B cell (primary cell): ENCODE results near the gene EPHB3. TPM values are rescaled to one million over a fixed set of nuclear protein-coding genes. Genes with fewer than 3 reads are reported as not detected.

ENCODE experiments used
- ATAC-seq: fragments of 200-7000 bp; cut with Tn5 transposase; one replicate; pipeline ENCODE4 v1.10.0; 2021; ENCODE audit warnings: low read depth, mild to moderate bottlenecking, moderate number of reproducible peaks, moderate library complexity
- CTCF ChIA-PET: fragments of 350-600 bp; sonication (Branson Sonifier 250); formaldehyde crosslinking; loops from one replicate; lab custom pipeline; 2021; ENCODE audit warnings: antibody characterized with exemption, inconsistent platforms; lab: Charles Lee
- POLR2A ChIA-PET: fragments of 350-600 bp; sonication (Branson Sonifier 250); formaldehyde crosslinking; loops from one replicate; lab custom pipeline; 2021; ENCODE audit warnings: antibody characterized with exemption; lab: Charles Lee
- DNase-seq: peaks from one replicate; pipeline ENCODE4 v3.0.0; 2013
- H2AFZ ChIP-seq: 2 replicates; pipeline ENCODE4 v1.6.1; 2012; ENCODE audit warnings: mild to moderate bottlenecking, low read depth, low read length; ENCODE audit not compliant: insufficient read depth, poor library complexity, severe bottlenecking
- H3K27ac ChIP-seq, 2 donors: 1 replicate in 1 of 2; 2 replicates in 1 of 2; pipeline ENCODE4 v1.5.1; 2012 to 2013; ENCODE audit warnings: low read length in 2 of 2, mild to moderate bottlenecking in 2 of 2, moderate library complexity in 1 of 2
- H3K27me3 ChIP-seq, 4 experiments: fragments of 200-600 bp in 1 of 4; sonication (generic) in 1 of 4; replicated peaks in 1 of 4; 1 replicate in 2 of 4; 2 replicates in 2 of 4; pipeline versions ENCODE4 v1.6.1 to v1.7.0; 2013 to 2016; ENCODE audit warnings: low read length in 3 of 4, mild to moderate bottlenecking in 2 of 4, mixed read lengths in 1 of 4, moderate library complexity in 1 of 4; ENCODE audit not compliant: insufficient read depth in 4 of 4, control insufficient read depth in 3 of 4; ENCODE audit errors: control extremely low read depth in 1 of 4
- H3K36me3 ChIP-seq, 2 experiments: replicated peaks in 1 of 2; 1 replicate in 1 of 2; 2 replicates in 1 of 2; pipeline versions ENCODE4 v1.6.1 to v1.7.1; 2013; ENCODE audit warnings: low read length in 1 of 2; ENCODE audit not compliant: insufficient read depth in 2 of 2, control insufficient read depth in 1 of 2; ENCODE audit errors: control extremely low read depth in 1 of 2, extremely low read depth in 1 of 2
- H3K4me1 ChIP-seq, 2 donors: fragments of 200-600 bp in 1 of 2; sonication (generic) in 1 of 2; 1 replicate in 1 of 2; 2 replicates in 1 of 2; pipeline versions ENCODE4 v1.5.1 to v1.6.1; 2013 to 2017; ENCODE audit warnings: low read length in 2 of 2; ENCODE audit not compliant: control insufficient read depth in 2 of 2, insufficient read depth in 2 of 2
- H3K4me2 ChIP-seq: replicated peaks from 2 replicates; pipeline ENCODE3; 2012; ENCODE audit warnings: mild to moderate bottlenecking, low read depth, low read length; ENCODE audit not compliant: poor library complexity, severe bottlenecking
- H3K4me3 ChIP-seq, 5 experiments: fragments of 200-600 bp in 1 of 5; sonication (generic) in 1 of 5; 1 replicate in 3 of 5; 2 replicates in 2 of 5; pipeline versions ENCODE4 v1.5.1 to v1.7.0; 2011 to 2016; ENCODE audit warnings: low read length in 4 of 5, mild to moderate bottlenecking in 4 of 5, low read depth in 2 of 5, control low read depth in 1 of 5, moderate library complexity in 1 of 5; ENCODE audit not compliant: insufficient read depth in 1 of 5; ENCODE audit errors: control extremely low read depth in 1 of 5, extremely low read depth in 1 of 5
- H3K79me2 ChIP-seq: fragments of 200-600 bp; sonication (generic); one replicate; pipeline ENCODE4 v1.6.0; 2016; ENCODE audit warnings: low read length; ENCODE audit not compliant: control insufficient read depth, insufficient read depth
- H3K9ac ChIP-seq: fragments of 200-600 bp; sonication (generic); 2 replicates; pipeline ENCODE4 v1.6.1; 2017; ENCODE audit warnings: mild to moderate bottlenecking, low read length, moderate library complexity
- H3K9me3 ChIP-seq, 3 donors: one replicate each; pipeline versions ENCODE4 v1.6.1 to v1.7.1; 2013; ENCODE audit warnings: low read length in 2 of 3; ENCODE audit not compliant: control insufficient read depth in 2 of 3, insufficient read depth in 1 of 3; ENCODE audit errors: control extremely low read depth in 1 of 3
- H4K20me1 ChIP-seq: 2 replicates; pipeline ENCODE4 v1.6.0; 2012; ENCODE audit warnings: mild to moderate bottlenecking, low read length; ENCODE audit not compliant: insufficient read depth, control insufficient read depth, poor library complexity, severe bottlenecking
- H3K27ac Mint-ChIP-seq: one replicate; pipeline ENCODE4 v1.8.0; 2021; ENCODE audit warnings: mixed read lengths
- H3K27me3 Mint-ChIP-seq: one replicate; pipeline ENCODE4 v1.8.0; 2021; ENCODE audit warnings: mixed read lengths
- H3K4me1 Mint-ChIP-seq: one replicate; pipeline ENCODE4 v1.8.0; 2021; ENCODE audit warnings: mixed read lengths
- H3K4me3 Mint-ChIP-seq: one replicate; pipeline ENCODE4 v1.8.0; 2021; ENCODE audit warnings: mixed read lengths
- H3K9me3 Mint-ChIP-seq: one replicate; pipeline ENCODE4 v1.8.0; 2022; ENCODE audit warnings: mixed read lengths; ENCODE audit not compliant: insufficient read depth
- CTCF ChIP-seq: fragments of 200-600 bp; IDR thresholded peaks from one replicate; pipeline ENCODE4 v1.8.0; 2022; ENCODE audit warnings: antibody characterized with exemption, mild to moderate bottlenecking
- EZH2 ChIP-seq: IDR thresholded peaks from 2 replicates; pipeline ENCODE4 v1.6.1; 2012; ENCODE audit warnings: borderline replicate concordance, low read depth, mild to moderate bottlenecking, moderate library complexity, low read length; ENCODE audit not compliant: insufficient read depth, poor library complexity, severe bottlenecking
- WGBS: methylation state at CpG from one replicate; pipeline ENCODE4 v1.1.5; 2013; ENCODE audit warnings: missing lambda C conversion rate; ENCODE audit not compliant: insufficient coverage; 5-methylcytosine and 5-hydroxymethylcytosine counted together
- intact Hi-C: fragments of 100-400 bp; cut with micrococcal nuclease; formaldehyde crosslinking; loops from one replicate; pipeline ENCODE4 v1.10.0; 2022
- polyA plus RNA-seq: library from polyadenylated mRNA; depleted of rRNA; stranded (reverse); fragments of >200 nt; gene quantifications from 2 replicates; pipeline ENCODE4 v1.2.3, GENCODE V29; 2012
- total RNA-seq, 2 donors: library from RNA; stranded (reverse); fragments of 120-200 nt in 1 of 2; gene quantifications; 1 replicate in 1 of 2; 2 replicates in 1 of 2; pipeline versions ENCODE4 v1.2.3 to v1.2.4, GENCODE V29; 2013 to 2022

Gene EPHB3
- total and polyA plus RNA-seq, 2 donors (not counting 1 experiment from before 2014, with no cell fraction given): 0.06 to 0.07 TPM

GRCh38 chr3:184594371-184595001 is 32.9 kb downstream of the EPHB3 start:
- H3K4me3 ChIP-seq: no peak overlapping the region
- H3K27ac ChIP-seq: no peak overlapping the region
- H3K9ac ChIP-seq: no peak overlapping the region
- WGBS: 93% methylated on average over 4 of the region's 12 CpGs
- H3K4me1 ChIP-seq: no peaks in the 10 kb centered on the region
- ChIA-PET CTCF (no interaction called here), POLR2A (no interaction called here)
- H3K4me3 Mint-ChIP-seq: no peak overlapping the region
- no peaks in the 10 kb centered on the region for H3K4me1 Mint-ChIP-seq
- TF ChIP-seq CTCF: no peak
- no peak for TF ChIP-seq EZH2
- intact Hi-C loops: no loop called here
- no peaks in the 10 kb centered on the region for H3K27me3 ChIP-seq
- H3K9me3 Mint-ChIP-seq: no peaks in the 10 kb centered on the region
- no peak for ATAC-seq
- no peaks in the 10 kb centered on the region for H4K20me1 ChIP-seq
- DNase-seq: no peak
- no peak overlapping the region for H3K4me2 ChIP-seq
- no peak overlapping the region for H2AFZ ChIP-seq
- H3K79me2 ChIP-seq: no peaks in the 10 kb centered on the region
- peaks cover 7% of the 10 kb centered on the region for H3K27me3 Mint-ChIP-seq
- no peaks in the 10 kb centered on the region for H3K9me3 ChIP-seq
- H3K27ac Mint-ChIP-seq: no peak overlapping the region
- no peaks in the 10 kb centered on the region for H3K36me3 ChIP-seq

- 83% methylated on average over 8 of the region's 8 CpGs for whole genome bisulfite sequencing
- H3K27ac Mint-ChIP-seq: no peak overlapping the region
- no peaks in the 10 kb centered on the region for H4K20me1 ChIP-seq
Measured at GRCh38 chr3:184595726-184596125, 34.1 kb downstream of the EPHB3 start.

More at GRCh38 chr3:184595726-184596125, 34.1 kb downstream of the EPHB3 start:
- no peak for ATAC-seq
- Mint-ChIP-seq H3K27me3 (peaks cover 18% of the 10 kb centered on the region), H3K9me3 (no peaks in the 10 kb centered on the region), H3K4me3 (no peak overlapping the region), H3K4me1 (peaks cover under 1% of the 10 kb centered on the region)
- H3K9me3 ChIP-seq: no peaks in the 10 kb centered on the region
- H3K4me1 ChIP-seq: no peaks in the 10 kb centered on the region
- CTCF ChIA-PET: no interaction called here
- POLR2A ChIA-PET: no interaction called here
- H3K9ac ChIP-seq: no peak overlapping the region
- H3K27ac ChIP-seq: no peak overlapping the region
- DNase-seq: no peak
- H2AFZ ChIP-seq: no peak overlapping the region
- intact Hi-C loops: no loop called here
- H3K27me3 ChIP-seq: peaks cover 0 to 7% (median under 1%) of the 10 kb centered on the region in 4 experiments
- TF ChIP-seq EZH2 (no peak), CTCF (no peak)
- no peaks in the 10 kb centered on the region for H3K36me3 ChIP-seq
- H3K4me3 ChIP-seq: no peak overlapping the region
- H3K79me2 ChIP-seq: no peaks in the 10 kb centered on the region
- no peak overlapping the region for H3K4me2 ChIP-seq
